OCI-LY3 (cell line): ENCODE measurements around the gene HIVEP2.

Experiments used
- EZH2phosphoT487 ChIP-seq: fragments of 200-600 bp; shearing (Covaris generic); IDR thresholded peaks from 2 replicates; pipeline ENCODE4 v1.6.1; 2018; ENCODE audit warnings: antibody characterized with exemption, mixed run types, low read depth
- TF ChIP-seq, protein P1 (sequence below): fragments of 200-600, 300-600 bp; sonication (generic); IDR thresholded peaks from 2 replicates; pipeline ENCODE4 v1.5.1; 2014; ENCODE audit warnings: antibody characterized with exemption, low read length, low read depth

DNA sequence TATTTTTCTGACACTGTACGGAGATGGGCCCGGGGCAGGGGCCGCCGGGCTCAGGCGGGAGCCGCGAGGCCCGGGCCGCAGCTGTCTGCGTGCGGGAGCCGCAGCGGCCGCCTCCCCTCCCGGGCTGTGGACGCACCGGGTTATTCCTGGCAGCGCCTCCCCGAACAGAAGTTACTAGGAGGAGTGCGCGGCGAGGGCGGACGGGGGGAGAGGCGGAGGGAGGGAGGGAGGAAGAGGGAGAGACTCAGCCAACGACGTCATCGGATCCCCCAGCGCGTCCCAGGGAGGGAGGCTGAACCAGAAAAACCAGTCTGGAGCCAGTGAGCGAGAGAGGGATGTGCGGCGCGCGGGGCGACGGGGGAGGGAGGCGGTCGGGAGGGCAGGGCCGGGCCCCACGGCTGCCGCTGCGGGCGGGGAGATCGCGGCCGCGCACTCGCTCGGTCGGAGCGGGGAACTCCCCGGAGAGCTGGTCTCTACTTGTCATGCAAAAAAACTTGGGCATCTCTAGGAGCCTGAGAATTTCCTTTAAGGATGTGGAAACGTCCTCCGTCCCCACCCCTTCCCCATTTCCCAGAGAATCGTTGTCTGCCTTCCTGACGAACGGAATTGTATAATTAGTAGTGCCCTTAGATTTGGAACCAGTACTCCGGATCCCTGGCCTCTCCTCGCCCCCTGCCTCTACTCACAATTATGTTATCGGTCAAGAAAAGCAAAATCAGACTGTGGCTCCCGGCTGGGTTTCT lies 1.4 kb upstream of the HIVEP2 start:
- TF ChIP-seq, protein P1, sequence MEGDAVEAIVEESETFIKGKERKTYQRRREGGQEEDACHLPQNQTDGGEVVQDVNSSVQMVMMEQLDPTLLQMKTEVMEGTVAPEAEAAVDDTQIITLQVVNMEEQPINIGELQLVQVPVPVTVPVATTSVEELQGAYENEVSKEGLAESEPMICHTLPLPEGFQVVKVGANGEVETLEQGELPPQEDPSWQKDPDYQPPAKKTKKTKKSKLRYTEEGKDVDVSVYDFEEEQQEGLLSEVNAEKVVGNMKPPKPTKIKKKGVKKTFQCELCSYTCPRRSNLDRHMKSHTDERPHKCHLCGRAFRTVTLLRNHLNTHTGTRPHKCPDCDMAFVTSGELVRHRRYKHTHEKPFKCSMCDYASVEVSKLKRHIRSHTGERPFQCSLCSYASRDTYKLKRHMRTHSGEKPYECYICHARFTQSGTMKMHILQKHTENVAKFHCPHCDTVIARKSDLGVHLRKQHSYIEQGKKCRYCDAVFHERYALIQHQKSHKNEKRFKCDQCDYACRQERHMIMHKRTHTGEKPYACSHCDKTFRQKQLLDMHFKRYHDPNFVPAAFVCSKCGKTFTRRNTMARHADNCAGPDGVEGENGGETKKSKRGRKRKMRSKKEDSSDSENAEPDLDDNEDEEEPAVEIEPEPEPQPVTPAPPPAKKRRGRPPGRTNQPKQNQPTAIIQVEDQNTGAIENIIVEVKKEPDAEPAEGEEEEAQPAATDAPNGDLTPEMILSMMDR = no peak
- no peak for TF ChIP-seq EZH2phosphoT487
